Measurements from ENCODE around the gene TTC5.
"Not testable (repeated sequence)": the region's sequence is repeated elsewhere in the genome, so short reads cannot be mapped to it uniquely, and the experiment has no call there.

The TTC5 gene

GRCh38 chr14:20302042-20302755, 3.6 kb downstream of the TTC5 start:
- DNase-seq = no peak

DNA sequence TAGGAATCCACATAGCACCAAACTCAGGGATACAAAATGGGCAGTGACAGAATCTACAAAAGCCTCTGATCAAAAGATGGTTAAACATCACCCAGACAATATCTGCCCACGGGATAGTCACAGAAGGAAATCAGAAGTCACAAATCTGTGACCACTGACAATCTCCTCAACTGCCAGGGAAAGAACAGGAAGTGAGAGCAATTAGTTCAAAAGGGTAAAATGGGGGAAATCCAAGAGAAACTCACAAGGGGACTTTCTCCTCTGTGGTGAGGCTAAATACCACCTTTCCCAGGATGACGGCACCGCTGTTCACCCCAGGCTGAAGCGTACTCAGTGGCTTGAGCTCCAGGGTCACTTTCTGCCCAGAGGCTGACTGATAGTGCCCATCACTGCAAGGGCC, 10.7 kb downstream of the TTC5 start:
- no peak for DNase-seq

GRCh38 chr14:20294636-20295035, 11.1 kb downstream of the TTC5 start:
- DNase-seq = no peak

DNA sequence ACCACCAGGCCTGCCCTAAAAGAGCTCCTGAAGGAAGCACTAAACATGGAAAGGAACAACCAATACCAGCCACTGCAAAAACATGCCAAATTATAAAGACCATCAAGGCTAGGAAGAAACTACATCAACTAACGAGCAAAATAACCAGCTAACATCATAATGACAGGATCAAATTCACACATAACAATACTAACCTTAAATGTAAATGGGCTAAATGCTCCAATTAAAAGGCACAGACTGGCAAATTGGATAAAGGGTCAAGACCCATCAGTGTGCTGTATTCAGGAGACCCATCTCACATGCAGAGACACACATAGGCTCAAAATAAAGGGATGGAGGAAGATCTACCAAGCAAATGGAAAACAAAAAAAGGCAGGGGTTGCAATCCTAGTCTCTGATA, 23.8 kb downstream of the TTC5 start:
- DNase-seq = not testable (repeated sequence)

DNA sequence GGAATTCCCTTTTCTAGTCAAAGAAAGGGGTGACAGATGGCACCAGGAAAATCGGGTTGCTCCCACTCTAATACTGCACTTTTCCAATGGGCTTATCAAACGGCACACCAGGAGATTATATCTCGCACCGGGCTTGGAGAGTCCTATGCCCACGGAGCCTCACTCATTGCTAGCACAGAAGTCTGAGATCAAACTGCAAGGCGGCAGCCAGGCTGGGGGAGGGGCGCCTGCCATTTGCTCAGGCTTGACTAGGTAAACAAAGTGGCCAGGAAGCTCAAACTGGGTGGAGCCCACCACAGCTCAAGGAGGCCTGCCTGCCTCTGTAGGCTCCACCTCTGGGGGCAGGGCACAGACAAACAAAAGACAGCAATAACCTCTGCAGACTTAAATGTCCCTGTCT, 25.5 kb downstream of the TTC5 start:
- not testable (repeated sequence) for DNase-seq

DNA sequence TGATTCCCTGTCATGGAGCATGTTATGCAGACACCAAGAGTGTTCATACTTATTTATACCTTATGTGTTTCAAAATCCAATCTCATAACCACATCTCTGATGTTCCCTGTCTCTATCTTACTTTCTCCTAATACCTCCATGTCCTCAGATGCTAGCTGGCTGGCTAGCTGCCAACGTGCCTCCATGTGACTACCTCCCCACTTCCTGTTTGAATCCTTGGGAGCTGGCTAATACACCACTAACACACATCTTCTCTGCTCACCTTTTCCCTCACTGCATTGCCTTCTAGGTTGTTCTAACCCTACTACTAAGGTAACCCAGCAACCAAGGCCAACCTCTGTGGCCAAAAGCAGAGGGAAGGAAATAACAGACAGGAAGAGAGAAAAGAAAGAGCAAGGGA, 27.3 kb downstream of the TTC5 start:
- DNase-seq = no peak

DNA sequence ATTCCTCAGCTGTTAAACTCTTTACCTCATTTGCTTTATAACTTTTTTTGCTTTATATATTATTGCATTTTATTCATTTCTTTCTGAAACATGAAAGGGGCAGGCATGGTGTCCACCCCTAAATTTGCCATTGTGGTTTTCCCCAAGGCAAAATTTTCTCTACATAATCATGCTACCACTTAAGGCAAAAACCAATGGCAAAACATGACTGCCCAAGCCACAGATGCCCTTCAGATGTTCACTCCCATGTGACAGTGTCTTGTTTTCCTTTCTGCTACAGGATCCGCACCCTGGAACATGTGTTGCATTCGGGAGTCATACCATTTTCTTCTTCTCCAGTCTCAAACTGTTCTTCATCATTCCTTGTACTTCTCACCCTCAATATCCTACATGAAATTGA, 28.3 kb downstream of the TTC5 start:
- no peak for DNase-seq

GRCh38 chr14:20274062-20274461, 31.7 kb downstream of the TTC5 start:
- DNase-seq = no peak

DNA sequence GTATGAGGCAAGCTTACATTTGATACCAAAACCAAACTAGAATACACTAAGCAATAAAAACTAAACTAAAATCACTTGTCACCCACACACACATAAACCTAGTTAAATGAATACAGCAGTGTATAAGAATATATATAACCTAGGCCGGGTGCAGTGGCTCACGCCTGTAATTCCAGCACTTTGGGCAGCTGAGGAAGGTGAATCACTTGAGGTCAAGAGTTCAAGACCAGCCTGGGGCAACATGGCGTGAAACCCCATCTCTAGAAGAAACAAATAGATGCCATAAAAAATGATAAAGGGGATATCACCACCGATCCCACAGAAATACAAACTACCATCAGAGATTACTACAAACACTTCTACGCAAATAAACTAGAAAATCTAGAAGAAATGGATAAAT, 41.4 kb downstream of the TTC5 start:
- DNase-seq = not testable (repeated sequence)

GRCh38 chr14:20262642-20263128, 43.1 kb downstream of the TTC5 start:
- DNase-seq = no peak

GRCh38 chr14:20247646-20248246, 58.0 kb downstream of the TTC5 start:
- no peak for DNase-seq

Data from NCI-H1436 treated with DMSO at 0.1 percent for 48 hours (cell line).